ENCODE measurements around the gene CD44. TPM values are rescaled to one million over a fixed set of nuclear protein-coding genes. Genes with fewer than 3 reads are reported as not detected.
A peak's percentile ranks its signal among the peaks of the same experiment; 100 is the strongest.

Gene CD44
- polyA plus RNA-seq, 3 donors, result 8.8 to 11.2 (median 9.4) TPM

DNA sequence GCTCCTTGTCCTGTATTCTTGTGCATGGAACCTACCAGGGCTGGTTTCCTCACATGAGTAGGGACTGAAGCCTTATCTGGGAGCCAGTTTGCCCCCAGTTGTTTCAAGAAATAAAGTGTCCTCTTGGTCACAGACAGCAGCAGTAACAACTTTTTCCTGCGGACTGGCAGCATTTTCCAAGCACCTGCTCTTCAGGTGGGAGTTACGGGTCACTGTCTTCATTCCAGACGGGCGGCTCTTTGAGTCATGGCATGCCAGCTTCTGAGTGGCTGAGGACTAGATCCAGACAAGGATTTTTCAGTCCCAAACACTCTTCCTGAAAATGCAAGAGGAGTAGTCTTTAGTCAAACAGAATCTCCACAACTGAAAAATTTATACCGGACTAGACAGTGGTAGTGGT, 2.7 kb upstream of the CD44 start:
- no peak for DNase-seq

DNA sequence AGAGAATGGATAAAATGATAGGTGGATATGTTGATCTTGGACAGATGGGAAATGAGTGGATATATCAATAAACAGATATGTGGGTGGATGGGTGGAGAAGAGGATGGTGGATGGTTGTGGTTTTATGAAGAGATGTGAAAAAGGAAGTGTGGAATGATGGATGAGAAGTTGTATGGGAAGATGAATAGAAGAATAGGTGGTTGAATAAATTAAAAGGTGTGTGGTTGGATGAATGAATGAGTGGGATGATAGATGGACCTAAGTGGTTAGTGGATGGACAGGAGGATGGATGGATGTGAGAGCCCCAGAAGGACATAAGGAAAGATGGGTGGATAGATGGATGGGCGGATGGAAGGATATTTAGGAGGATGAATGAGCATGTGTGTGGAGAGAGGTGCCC, 913 bp upstream of the CD44 start:
- no peak for DNase-seq

DNA sequence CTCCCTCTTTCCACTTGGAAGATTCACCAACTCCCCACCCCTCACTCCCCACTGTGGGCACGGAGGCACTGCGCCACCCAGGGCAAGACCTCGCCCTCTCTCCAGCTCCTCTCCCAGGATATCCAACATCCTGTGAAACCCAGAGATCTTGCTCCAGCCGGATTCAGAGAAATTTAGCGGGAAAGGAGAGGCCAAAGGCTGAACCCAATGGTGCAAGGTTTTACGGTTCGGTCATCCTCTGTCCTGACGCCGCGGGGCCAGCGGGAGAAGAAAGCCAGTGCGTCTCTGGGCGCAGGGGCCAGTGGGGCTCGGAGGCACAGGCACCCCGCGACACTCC, 397 bp upstream of the CD44 start:
- DNase-seq, result peak; percentile 5

DNA sequence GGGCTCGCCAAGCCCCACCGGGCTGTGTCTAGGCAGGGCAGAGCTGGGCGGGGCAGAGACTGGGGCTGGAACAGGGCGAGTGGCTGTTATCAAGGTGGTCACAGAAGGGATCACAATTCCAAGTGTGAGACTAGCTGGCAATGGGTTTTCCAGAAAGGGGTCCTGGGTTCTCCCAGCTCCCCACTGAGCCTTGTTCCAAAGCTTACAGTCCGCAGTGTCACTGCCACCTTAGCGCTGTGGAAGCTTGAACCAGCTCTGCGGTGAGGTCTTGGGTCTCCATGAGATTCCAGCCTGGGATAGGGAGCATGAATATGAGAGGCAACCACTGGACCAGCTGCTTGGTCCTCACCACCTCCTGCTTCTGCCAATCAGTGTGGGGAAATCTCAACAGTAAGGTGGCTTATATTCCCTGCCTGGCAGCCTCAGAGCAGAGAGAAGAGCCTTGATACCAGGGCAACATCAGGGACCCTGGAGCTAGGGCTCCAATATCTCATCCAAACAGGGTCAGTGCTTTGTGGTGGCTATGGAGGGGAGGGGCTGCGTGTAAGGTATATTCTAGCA, 831 bp downstream of the CD44 start:
- no peak for DNase-seq

DNA sequence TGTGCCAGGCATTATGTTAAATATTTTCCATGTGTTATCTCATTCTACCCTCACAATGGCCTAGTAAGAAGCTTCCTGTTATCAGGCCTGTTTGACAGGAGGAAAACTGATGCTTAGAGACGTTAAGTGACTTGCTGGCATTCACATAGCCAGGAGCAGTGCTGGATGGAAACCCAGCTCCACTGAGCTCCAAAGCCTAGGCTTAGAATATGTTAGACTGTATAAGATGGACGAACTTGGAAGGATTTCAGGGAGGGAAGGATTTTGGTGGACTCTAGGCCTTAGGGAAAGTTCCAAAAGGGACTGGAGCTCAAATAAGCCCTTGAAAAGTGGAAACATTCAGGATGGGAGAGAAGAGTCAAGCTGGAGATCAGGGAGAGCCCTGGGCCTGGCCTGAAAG, 2.1 kb downstream of the CD44 start:
- DNase-seq, result no peak

DNA sequence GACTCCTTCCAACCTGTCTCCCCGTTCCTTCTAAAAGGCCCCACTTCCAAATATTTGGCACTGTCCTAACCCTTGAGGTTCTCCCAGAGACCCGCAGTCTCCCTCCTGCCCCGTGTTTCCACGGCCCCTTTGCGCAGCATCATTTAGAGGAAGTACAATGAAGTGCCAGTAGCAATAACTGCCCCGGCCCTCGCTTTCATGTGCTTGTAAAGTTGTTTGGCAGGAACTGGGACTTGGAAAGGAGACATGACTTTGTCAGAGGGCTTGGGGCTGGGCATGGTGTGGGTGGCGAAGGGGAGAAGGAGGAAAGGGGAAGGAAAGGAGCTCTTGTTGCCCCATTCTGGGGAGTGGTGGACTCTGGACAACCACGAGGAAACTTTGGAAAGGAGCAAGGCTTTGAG, 2.6 kb downstream of the CD44 start:
- DNase-seq, result no peak

DNA sequence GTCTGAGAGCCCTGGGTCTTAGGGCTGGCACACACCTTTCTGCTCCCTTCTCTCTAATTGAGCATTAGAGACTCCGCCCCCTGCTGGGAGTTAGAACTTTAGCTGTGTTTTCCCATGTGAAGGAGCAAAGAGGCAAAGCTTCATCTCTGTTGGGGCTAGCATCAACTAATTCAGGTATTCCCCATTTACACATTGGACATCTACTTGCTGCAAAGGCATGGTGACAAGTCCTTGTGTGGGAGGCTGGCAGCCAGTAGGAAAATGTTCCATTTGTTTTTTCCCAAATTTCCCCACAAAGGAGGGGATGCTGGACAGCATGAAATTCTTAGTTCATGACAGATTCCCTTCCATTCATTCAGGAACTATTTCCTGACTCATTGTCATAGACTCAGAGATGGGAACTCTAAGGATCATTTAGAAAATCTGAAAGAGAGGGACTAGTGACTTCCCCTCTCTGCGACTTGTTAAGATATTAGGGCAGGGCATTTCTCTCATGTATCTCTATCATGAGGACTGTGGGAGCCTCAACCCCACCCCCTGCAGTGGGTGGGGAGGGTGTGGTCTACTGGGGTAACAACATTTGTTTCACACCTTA, 3.6 kb downstream of the CD44 start:
- DNase-seq, result no peak

DNA sequence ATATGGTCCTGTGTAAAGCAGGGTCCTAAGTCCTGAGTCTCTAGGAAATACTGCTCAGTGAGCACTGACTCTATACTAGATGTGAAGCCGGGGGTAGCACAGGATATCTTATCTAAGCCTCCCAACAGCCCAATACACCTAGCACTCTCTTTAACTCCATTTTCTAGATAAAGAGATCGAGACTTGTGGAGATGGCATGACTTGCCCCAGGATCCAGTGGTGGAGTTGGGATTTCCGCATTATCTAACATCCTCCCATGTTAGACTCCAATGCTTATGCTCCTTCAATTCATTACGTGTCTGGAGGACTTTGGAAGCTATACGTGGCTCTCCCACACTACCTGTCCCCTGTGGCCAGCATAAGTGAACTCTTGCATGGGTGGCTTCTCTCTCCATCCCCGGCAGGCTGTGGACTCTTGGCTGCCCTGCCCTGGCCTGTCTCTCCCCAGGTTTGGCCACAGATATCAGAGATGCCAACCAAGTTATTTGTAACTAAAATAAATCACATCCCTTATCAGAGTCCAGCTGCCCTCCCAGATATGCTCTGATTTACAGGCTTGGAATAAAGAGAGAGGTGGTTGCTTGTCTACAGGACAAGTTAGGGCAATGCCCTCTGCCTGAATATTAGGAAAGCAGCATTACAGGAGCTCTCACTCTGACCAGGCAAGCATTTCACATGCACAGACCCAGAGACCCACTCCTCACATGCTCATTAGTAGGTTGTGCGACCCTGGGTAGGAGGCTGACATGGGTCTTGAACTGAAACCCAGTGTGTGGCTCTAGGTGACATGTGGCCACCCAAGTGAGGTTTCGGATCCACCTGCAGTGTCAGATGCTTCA, 4.5 kb downstream of the CD44 start:
- no peak for DNase-seq

DNA sequence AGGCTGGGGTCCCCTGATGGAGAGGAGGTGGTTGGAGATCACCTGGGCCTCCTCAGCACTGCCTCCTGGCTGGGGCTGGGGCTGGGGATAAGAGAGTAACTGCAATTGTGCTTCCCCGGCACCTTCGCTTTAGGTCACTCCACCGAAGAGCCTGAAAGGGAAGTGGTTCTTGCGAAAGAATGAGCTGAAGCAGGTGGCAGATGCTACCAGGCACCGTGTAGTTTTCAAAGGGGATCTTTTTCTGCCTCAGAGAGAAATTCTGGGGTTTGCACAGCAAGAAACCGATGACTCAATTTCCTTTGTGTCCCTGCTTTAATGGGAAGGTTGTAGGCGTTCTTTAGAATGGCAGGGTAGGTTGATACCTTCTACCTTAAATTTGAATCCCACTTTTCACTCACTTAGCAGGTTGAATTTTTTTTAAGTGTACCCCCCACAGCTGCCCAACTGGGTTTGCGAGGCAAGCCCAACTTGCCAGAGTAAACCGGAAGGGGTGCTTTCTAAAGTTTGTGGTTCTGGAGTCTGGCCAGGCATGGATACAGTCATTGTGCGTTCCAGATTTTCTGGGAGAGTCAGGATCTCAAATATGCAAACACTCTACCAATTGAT, 5.3 kb downstream of the CD44 start:
- no peak for DNase-seq

DNA sequence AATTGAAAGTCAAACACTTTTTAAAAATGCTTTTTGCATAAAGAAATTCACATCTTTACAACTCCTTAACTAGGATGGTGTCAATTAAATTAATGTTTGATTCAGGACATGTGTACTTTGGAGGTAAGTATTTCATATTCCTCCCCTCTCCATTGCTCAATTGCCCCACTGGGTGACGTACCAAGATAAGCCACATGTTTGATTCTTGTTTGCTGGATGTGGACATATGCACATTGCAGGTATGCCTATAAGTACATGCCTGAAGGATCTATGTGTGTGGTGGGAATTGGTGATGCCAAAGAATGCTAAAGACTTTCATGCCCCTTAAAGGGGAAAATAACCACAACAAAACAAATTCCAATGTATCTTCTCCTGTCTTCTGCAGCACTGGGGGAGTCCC, 5.8 kb downstream of the CD44 start:
- DNase-seq, result no peak

DNA sequence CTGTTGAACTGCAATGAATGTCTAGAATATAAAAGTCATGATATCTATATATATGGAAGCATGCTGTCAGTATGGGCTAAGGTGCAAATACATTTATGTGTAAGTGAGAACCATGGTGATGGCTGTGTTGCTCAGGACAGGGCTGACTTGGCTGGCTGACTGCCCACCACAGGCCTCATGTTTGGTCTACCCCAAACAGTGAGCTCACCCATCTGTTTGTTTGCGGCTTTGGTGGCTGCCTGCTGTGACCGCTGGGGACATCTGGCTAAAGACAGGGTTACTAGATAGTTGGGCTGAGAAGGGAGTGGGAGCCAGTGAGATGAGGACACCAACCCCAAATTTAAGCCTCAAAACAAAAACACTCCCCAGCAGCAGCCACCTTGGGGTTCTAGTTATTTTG, 6.3 kb downstream of the CD44 start:
- no peak for DNase-seq

DNA sequence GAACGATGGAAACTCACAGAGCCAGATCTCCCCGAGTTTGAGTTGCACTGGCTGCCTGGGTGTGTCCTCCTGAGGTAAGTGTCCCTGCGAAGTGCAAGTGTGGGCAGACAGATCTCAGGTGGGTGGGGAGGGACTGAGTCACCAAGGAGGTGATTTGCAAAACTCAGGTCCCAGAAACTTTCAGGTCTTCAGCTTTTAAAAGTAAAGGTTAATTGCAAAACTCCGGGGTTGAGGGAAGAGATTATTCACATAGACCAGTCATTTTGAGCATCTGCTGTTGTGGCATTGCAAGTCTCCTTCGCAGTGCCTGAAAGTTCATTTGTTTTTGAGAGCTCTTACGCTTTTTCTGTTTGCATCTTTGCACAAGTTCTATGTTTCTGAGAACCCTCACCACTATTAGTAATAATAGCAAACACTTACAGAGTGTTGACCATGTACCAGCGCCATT, 7.1 kb downstream of the CD44 start:
- no peak for DNase-seq

DNA sequence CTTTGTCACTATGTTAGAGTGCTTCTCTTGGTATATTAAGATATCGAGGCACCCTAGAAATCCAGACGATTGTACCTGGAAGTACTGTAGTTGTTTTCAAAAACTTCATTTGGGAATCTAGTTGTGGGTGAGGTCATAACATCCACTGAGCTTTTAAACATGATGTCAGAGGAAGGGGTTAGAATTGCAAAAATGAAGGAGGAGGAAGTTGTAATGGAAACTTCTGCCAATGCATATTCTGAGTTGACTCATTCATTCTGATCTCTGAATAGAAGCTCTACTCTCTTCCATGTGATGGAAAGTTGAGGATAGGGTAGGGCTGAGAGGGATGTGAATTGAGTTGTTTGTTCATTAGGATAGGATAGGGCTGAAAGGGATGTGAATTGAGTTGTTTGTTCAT, 7.7 kb downstream of the CD44 start:
- no peak for DNase-seq

DNA sequence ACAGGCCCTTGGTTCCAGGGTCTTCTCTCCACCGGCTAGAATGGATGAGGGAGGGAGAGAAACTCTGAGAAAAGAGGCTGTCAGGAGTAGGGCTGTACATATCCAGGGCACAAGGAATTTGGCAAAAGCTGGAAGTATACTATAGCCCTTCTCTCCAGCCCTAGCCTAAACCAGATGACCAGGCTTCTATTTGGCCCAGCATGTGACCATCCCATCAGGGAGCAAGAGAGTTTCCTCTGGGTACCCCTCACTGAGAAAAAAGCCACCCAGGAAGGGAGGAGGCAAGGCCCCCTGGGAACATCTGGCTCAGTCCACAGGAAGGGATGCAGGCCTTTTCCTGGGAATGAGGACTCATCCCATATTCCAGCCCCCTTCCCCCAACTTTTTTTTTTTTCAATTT, 8.3 kb downstream of the CD44 start:
- no peak for DNase-seq

DNA sequence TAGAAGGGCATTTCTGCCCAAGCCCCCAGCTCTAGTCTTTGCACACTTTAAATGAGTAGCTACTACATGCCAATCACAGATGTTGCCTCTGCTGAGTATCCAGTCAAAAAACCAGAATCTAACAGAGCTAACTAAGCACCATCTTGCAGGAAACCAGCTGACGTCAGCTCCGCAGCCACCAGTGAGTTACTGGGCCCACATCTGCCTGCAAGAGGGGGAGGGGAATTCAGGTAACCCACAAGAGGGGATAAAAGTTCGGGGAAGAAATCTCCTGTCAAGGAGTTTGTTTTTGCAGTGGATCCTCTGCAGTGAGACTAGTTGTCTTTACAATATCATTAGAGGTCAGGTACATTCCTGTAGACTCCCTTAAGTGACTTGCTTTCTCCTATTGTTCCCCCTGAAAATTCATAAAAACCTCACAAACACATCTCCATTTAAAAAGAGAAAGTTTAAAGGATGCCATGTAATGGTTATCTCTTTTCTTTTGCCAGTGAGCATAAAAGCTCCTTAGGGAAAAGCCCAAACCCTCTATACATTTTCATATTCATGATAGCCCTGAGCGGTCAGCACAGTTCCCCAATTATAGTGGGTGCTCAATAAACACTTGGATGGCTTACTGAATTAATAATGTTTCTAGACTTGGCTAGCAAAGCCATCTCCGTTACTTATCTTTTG, 9.3 kb downstream of the CD44 start:
- no peak for DNase-seq

DNA sequence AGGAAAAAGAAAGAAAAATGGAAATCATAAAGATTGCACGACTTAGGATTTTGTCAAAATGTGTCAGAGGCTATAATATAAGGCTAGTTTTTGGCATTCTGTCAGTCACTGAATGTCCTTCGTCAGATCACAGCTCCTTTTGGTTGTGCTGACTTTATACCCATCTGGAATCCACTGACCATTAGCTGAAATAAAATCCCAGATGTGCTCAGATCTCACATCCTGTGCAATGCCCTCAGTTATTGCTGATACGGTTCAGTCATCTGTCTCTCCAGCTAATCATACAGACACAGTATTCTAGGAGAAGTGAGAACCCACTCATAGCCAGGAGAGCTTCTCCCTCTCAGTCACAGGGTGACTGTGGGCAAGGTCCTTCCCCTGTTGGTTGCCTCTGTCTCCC, 11.5 kb downstream of the CD44 start:
- no peak for DNase-seq

DNA sequence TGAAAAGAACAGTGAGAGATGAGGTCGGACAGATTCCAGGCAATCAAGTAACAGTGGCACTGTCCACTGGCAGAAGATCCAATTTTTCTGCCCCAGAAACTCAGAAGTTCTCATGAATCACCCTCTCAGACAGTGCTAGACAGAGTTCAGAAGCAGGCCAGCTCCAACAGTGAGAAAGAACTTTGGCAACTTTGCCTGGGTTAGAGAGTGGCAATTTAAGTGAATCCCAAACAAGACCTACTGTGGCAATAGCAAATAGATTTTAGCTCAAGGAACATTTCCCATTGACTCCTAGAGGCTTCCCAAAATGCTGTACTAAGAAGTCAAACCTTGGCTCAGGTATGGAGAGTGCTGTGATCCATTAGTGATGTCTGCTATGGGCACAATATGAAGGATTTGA, 12.3 kb downstream of the CD44 start:
- no peak for DNase-seq

DNA sequence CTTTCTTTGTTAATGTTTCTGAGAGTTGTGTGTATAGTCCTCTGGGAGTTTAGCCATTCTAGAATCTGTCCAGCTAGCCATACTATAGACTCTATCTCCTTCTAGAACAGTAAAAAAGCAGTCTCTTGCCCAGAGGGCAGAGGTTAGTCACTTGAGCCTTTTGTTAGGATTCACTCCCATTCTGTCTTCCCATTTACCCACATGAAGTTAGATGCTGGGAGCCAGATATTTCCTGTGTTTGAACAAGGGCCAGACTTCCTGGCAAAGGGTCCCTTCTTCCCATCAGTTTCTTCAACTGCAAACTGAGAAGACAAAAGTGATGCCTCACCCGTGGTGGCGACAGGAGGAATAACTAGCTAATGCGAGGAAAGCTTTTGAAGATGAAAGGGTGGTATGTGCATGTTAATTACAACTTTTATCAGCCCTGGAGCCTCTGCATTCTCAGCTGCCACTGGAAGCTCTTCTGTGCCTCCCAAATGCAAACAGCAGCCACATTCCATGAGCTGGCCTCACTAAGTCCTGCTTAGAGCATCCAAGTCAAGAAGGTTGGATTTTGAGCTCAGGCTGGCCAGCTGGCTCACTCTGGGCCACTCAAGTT, 12.8 kb downstream of the CD44 start:
- no peak for DNase-seq

DNA sequence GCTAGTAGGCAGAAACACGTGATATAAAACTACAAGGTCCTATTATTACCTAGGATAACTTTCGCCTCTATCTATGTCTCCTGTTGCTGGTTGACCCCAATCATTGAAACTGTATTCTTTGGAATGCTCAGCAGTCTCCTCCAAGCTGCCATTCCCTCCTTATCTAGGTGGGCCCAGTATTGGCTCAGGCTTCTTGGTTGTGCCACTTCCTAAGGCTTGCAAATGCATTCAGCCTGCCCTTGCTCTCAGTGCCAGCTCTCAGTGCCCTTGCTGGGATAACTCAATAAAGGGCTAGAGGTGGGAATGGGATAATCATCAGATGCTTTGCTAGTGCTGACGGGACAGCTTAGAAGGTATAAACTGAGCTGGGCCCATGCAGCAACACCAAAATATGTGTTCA, 13.6 kb downstream of the CD44 start:
- no peak for DNase-seq

DNA sequence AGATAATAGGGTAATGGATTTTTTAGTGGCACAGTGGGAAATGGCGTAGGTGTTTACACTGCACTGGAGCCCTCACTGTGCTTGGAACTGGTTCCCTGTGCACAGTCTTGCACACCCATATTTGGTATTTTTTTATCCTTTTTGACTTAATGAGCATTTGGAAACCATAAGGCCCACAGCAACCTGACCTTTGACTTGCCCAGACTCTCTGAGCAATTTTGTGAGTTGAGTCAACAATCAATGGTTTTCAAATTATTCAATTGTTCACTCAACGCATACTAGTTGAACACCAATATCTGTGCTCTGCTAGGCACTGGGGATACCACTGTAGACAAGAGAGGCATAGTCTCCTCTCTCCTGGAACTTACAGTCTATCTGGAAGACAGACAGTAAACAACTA, 14.3 kb downstream of the CD44 start:
- DNase-seq, result no peak

DNA sequence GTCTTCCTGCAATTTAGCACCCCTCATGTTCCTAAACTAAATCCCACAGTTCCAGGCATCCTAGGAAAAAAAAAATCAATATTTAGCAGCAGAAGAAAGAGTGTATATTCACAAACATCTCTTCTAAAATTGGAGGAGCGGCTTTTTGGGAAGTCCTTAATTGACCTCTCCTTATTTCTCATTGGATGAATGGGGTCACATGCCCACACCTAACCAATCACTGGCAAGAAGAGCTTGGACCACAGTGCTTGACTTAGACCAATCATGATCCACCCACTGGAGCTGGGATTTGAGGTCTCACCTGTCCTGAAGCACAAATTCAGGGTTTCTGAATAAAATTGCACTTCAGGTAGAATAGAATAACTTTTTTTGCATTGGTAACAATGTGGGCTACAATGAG, 16.0 kb downstream of the CD44 start:
- DNase-seq, result no peak

DNA sequence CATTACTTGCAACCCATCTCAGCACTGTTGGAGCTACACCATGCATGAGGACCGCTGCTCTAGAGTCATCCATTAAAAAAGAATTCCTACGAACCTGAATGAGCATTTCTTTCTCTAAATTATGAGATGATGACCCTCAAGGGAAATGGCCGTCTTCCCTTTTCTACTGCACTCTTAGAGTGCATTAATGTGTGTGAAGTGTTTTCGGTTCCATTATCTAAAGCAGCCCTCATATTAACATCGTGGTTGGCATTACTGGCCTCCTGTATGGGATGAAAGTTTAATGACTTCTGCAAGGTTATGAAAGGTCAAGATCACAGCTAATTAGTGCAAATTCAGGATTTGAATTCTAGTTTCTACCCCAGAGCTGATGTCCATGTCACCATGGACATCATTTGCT, 16.7 kb downstream of the CD44 start:
- no peak for DNase-seq
